Superior temporal gyrus (tissue), 1 donor: Measurements from ENCODE around the gene HEBP2.
A peak's percentile ranks its signal among the peaks of the same experiment; 100 is the strongest.
"Not testable (repeated sequence)": the region's sequence is repeated elsewhere in the genome, so short reads cannot be mapped to it uniquely, and the experiment has no call there.

Experiments used
- DNase-seq: peaks from one replicate; pipeline ENCODE4 v3.0.0-alpha.2; 2016; ENCODE audit errors: extremely low spot score

The HEBP2 gene

GRCh38 chr6:138424004-138424904, 20.2 kb downstream of the HEBP2 start:
- DNase-seq = no peak

- DNase-seq = not testable (repeated sequence)
Measured at GRCh38 chr6:138425256-138425655, 21.2 kb downstream of the HEBP2 start.

GRCh38 chr6:138426500-138427123, 22.6 kb downstream of the HEBP2 start:
- no peak for DNase-seq

- DNase-seq = peak; percentile 49
Measured at GRCh38 chr6:138427701-138428100, 23.7 kb downstream of the HEBP2 start.

- peak; percentile 86 for DNase-seq
Measured at GRCh38 chr6:138428944-138429598, 25.0 kb downstream of the HEBP2 start.

- DNase-seq = peak; percentile 37
Measured at GRCh38 chr6:138429761-138430160, 25.7 kb downstream of the HEBP2 start.

- DNase-seq = peak; percentile 54
Measured at GRCh38 chr6:138430361-138431145, 26.5 kb downstream of the HEBP2 start.

- no peak for DNase-seq
Measured at GRCh38 chr6:138431256-138432062, 27.4 kb downstream of the HEBP2 start.

GRCh38 chr6:138432063-138432356, 28.0 kb downstream of the HEBP2 start:
- no peak for DNase-seq

- DNase-seq = no peak
Measured at GRCh38 chr6:138434096-138434495, 30.1 kb downstream of the HEBP2 start.

- no peak for DNase-seq
Measured at GRCh38 chr6:138434925-138435324, 30.9 kb downstream of the HEBP2 start.

GRCh38 chr6:138439546-138439945, 35.5 kb downstream of the HEBP2 start:
- no peak for DNase-seq

GRCh38 chr6:138440296-138440695, 36.3 kb downstream of the HEBP2 start:
- DNase-seq = no peak

- no peak for DNase-seq
Measured at GRCh38 chr6:138440758-138441357, 36.8 kb downstream of the HEBP2 start.

GRCh38 chr6:138441965-138442364, 37.9 kb downstream of the HEBP2 start:
- DNase-seq = no peak

GRCh38 chr6:138442663-138443062, 38.6 kb downstream of the HEBP2 start:
- DNase-seq = no peak

GRCh38 chr6:138443979-138444378, 40.0 kb downstream of the HEBP2 start:
- no peak for DNase-seq

GRCh38 chr6:138446821-138447220, 42.8 kb downstream of the HEBP2 start:
- DNase-seq = no peak

- DNase-seq = no peak
Measured at GRCh38 chr6:138450445-138450844, 46.4 kb downstream of the HEBP2 start.

- no peak for DNase-seq
Measured at GRCh38 chr6:138451043-138451442, 47.0 kb downstream of the HEBP2 start.
